NCI-H1048 (cell line): ENCODE data around the gene LIN37.

Experiments
- DNase-seq: peaks from one replicate; lab custom pipeline; 2025; lab: John Stamatoyannopoulos, UW

The LIN37 gene

DNA sequence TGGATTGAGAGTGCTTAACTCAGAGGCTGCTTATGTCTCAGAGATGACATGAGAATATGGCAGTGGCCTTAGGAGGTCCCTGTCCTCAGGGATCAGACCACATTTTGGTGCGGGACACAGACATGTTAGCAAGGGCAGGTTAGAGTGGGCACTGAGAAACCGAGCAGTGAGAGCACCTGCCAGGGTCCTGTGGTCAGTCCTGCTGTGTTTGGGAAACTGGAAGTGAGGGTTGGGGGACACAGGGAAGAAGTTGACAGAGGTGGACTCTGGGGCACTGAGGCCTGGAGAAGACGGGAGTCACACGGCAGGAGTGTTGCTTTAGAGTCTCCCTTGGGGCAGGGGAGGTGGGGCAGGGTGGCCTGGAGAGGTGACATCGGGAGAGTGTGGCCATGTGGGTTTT is 13.5 kb upstream of the LIN37 start:
- DNase-seq, result no peak

DNA sequence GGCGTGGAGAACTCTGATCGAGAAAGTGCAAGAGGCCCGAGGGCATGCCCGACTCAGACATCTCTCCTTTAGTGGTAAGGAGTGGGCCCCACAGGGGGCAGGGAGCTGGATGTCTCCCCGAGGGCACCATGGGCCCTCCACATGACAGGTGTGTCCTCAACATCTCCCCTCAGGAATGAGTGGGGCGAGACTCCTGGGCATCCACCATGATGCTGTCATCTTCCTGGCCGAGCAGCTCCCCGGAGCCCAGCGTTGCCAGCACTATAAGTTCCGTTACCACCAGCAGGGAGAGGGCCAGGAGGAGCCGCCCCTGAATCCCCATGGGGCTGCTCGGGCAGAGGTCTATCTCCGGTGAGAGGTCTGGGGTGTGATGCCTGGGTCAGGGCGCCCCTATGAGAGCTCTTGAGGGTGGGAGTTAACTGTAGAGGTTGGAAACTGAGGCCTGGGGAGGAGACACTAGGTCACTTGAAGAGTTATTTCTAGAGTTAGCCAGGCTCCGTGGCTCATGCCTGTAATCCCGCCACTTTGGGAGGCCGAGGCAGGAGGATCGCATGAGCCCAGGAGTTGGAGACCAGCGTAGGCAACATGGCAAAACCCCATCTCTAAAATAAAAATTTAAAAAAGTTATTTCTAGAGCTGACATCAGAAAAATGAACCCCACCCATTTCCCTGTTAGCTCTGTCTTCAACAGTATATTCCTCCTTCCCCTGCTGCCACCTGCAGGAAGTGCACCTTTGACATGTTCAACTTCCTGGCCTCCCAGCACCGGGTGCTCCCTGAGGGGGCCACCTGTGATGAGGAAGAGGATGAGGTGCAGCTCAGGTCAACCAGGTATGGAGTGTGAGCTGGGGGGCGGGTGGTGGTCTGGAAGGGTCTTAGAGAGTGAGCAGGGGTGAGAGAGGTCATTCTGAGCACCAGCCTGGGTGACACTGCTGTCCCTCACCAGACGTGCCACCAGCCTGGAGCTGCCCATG is 11.2 kb upstream of the LIN37 start:
- no peak for DNase-seq

DNA sequence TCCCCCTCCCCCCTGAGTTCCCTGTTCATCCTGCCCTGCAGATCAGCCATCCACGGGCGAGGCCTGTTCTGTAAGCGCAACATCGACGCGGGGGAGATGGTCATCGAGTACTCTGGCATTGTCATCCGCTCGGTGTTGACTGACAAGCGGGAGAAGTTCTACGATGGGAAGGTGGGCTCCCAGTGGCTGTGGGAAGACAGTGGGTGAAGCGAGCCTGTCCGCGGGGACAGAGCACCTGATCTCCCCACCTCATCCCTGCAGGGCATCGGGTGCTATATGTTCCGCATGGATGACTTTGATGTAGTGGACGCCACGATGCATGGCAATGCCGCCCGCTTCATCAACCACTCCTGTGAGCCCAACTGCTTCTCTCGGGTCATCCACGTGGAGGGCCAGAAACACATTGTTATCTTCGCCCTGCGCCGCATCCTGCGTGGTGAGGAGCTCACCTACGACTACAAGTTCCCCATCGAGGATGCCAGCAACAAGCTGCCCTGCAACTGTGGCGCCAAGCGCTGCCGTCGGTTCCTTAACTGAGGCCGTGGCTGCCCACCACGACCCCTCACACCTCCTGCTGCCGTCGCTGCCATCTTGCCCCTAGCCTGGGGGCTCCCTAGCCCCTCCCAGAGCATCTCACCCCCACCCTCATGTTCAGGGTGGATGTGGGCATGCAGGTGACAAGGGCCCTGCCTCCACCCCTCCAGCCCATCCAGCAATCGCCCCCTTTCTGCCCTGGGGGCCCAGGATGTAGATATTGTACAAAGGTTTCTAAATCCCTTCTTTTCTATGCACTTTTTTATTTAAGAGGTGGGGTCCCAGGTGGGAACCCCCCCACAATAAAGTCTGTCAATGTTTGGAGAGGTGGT is 10.1 kb upstream of the LIN37 start:
- no peak for DNase-seq

DNA sequence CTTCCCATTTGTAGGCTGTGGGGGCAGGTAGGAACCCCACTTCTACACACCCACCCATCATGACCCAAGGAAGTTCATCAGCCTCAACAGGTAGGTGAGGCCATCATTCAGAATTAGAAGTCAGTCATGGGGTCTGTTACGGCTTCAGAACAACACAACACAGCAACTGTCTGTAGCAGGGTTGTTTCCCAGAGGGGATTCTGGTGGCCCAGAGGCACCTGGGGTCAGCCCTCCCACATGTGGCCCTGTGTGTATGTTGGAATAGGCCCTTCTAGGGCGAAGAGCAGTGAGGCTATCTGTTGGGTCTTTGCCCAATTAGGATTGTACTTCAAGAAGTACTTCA is 9.5 kb upstream of the LIN37 start:
- DNase-seq, result no peak

DNA sequence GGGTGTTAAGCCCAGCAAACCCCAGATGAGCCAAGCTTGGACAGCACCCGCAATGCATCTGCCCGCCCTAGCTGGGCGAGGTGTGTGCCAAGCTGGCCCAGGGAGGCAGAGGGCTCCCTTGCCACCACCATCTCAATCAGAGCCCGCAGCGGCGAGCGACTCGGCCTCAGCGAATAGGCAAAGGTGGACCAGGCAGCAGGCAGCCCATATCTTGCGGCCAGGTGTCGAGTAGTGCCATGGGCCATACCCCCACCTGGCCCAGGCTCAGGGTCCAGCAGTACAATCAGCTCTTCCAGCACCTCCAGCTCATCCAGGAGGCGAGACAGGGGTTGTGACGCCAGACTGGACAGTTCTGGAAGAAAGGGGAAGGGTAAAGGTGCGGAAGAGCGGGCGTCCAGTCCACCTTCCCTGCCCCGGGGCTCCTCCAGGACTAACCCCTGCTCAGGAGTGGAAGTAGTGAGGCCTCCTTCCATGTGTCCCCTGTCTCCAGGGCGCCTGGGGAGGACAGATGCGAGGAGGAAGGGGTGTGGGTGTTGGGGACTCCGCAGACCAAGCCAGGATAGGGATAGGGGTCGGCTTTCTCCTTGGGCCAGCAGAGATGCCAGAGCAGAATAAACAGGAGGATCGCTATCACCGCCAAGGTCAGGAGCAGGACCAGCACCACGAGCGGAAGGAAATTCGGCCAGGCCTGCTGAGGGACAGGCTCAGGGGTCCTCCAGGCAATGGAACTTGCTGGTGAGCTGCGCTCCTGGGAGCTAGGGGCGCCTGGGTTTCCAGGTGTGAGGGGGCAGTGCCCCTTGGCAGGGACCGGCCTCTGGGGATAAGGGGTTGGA is 8.9 kb upstream of the LIN37 start:
- DNase-seq, result no peak

DNA sequence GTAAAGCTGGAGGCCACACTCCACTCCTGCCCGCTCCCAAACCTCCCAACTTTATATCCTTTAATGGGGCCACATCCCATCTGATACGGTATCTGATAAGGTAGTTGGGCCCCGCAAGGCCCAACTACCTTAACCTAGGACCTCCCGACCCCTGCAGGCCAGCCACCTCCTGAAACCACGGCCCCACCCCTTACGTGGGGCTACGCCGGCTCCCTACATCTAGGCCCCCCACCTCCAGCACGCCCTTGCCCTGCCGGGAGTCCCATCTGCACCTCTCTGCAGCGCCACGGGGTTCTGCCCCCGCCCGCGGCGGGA is 8.3 kb upstream of the LIN37 start:
- DNase-seq, result no peak

DNA sequence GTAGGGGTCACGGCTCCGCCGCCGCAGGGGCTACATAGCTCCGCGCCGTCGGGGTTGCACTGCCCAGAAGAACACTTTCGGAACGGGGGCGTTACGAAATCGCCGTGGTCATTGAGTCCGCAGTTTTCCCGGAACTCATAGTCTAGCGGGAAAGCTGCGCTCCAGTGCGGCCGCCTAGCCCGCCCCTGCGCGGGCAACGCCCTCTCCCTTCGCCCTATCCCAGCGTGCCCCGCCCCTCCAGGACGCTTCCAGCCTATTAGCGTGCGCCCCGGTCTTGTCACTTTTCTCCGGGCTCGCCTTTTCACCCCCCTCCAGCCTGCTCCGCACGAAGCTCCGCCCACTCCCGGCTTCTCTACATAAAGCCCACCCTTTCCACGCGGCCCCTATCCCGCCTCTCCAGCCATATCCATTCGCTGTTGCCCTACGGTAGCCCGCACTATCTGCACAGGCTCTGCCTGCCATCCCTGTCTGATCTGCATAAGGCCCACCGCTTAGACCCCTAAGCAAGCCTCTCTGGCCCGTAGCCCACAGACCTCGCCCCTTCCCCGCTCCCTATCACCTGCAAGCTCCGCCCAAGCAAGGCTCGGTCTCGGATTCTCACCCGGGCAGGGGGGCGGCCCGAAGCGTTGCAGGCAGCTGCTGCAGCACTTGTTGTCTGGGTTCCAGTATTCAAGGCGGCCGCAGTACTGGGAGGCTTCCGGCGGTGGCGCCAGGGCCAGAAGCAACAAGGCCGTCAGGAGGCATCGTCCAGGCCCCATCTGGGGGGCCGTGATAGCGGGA is 7.8 kb upstream of the LIN37 start:
- peak; percentile 87 for DNase-seq

DNA sequence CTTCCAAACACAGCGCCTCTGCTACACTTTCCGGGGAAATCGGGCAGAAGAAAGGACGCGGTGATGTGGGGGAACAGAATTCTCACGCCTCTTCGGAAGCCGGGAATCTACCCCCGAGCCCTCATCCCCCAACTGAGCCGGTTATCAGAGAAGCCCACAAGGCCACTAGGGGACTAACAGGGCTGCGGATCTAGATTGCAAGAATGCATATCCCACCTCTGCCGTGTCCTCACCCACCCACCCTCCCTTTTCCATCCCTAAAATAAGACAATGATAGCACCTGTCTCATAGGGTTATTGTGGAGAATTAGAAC is 7.2 kb upstream of the LIN37 start:
- DNase-seq, result no peak

DNA sequence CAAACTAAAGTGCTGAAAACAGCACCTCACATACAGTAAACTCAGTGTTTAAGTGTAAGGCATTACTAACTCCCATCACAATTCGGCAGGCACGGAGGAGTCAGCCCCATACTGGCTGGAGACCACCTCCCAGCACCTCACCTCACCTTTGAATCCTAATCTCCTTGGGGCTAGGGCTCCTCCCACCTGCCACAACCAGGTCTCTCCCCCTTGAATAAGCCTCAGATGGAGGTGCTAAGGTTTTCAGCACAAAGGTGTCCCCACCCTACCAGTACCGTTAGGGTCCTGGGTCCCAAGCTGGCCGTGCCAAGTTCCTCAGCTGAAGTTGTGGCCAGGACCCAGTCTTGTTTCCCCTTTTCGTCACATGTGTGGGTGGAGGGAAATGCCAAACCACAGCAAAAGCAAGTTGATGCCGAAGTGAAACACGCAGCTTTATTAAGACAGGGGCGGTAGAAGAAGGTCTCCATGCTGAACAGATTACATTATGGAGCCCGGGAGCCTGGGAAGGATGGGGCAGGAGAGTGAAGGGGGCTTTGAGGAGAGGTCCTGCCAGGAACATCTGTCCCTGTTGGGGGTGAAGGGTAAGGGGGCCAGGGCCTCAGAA is 6.2 kb upstream of the LIN37 start, which contains the start of gene IGFLR1:
TSS of gene IGFLR1 (minus strand) at position 332 of the 604 bp plus-strand sequence. CDS start 1,272 bp downstream, outside the sequence.
- DNase-seq, result no peak

DNA sequence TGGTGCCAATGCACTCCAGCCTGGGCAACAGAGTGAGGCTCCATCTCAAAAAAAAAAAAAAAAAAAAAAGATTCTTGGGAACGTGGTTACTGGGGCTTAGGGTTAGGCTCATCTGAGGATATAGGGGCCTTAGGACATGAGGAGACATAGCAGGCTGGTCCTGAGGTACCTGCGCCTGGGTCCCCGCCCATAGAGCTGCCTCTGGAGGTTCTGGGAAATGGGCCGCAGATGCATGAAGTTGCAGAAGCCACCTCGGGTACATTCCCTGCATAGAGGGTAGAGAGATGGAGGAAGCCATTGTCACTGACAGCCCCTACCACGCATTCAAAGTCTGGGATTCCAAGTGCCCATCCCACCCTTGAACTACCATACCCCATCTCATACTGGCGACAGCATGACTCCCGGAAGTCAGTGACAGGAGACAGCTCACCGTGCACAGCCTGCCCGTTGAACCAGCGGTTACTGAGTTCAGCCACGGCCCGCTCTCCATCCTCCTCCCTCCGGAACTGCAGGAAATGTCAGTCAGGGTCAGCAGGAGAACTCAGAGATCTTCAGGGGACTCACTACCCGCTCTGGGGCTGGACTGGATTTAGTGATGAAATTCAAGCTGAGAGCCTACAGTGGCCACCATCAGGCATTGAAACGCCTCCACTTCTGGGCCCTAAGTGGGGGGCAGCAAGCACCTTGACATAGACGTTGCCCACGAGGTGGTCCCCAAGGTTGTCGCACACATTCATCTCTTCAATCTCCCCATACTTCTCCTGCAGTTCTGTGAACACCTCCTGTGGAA is 4.5 kb upstream of the LIN37 start:
- DNase-seq, result no peak

DNA sequence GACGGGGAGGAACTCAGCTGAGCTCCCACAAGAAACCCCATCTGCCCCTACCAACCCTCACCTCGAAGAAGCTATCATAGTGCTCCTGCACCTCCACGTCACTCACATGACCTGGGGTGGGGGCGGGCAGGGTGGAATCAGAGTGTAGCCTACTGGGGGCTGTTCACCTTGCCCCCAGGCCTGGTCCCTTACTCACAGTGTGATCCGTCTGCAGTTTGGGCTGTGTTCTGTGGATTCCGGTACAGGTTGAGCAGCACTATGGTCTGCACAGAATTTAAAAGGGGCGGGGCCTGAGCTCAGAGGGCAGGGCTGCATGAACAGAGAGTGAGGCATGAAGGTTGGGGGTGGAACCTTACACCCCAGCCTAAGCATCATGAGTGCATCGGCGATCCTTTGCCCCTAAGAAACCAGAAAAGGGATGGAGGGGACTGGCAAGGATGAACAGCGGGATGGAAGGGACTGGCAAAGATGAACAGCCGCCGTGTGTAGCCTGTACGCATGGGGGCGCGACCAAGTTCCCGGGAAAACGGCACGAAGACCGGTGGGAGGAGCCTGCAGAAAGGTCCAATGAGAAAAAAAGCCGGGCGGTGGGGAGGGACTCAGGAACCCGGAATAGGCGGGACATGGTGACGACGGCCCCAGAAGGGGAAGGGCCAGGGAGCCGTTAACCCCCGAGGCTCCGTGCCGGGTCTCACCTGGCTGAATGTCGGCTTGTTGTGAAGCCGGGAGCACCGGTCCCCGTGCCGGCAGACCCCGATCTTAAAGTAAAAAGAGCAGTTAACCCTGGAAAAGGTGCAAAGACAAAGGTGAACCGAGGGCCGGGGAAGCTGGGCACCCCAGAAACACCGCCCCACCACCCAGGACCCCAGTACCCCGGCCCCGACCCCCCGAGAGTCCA is 3.7 kb upstream of the LIN37 start:
- DNase-seq, result peak; percentile 94

DNA sequence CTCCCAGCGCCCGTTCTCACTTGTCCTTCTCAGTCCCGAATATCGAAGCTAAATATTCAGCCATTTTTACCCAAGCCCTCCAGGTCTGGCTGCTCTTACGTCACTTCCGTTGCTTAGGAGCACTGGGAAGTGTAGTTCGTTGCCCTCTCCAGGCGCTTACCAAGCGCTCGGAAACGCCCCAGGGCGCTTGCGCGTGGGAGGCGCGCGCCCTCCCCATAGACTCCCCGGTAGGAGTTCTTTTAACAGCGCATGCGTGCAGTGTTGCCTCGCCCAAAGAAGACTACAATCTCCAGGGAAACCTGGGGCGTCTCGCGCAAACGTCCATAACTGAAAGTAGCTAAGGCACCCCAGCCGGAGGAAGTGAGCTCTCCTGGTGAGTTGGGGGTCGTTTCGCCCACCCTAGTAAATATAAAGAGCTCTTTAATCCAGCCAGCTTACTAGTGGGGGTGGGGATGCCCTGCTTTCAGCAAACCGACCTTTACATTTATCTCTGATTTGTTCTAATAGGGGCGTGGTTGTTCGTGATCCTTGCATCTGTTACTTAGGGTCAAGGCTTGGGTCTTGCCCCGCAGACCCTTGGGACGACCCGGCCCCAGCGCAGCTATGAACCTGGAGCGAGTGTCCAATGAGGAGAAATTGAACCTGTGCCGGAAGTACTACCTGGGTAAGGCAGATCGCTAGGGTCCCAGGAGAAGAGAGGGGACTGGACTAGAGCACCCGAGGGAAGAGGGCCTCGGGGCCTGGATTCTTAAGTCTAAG is 2.9 kb upstream of the LIN37 start, which contains the start of the genes PSENEN and U2AF1L4:
TSS of gene PSENEN (plus strand) at position 324 of the 759 bp plus-strand sequence. CDS start at position 604, 280 bp downstream.
TSS of gene U2AF1L4 (minus strand) at position 91 of the 759 bp plus-strand sequence. CDS start at position 64, 27 bp downstream.
- DNase-seq, result peak; percentile 94

DNA sequence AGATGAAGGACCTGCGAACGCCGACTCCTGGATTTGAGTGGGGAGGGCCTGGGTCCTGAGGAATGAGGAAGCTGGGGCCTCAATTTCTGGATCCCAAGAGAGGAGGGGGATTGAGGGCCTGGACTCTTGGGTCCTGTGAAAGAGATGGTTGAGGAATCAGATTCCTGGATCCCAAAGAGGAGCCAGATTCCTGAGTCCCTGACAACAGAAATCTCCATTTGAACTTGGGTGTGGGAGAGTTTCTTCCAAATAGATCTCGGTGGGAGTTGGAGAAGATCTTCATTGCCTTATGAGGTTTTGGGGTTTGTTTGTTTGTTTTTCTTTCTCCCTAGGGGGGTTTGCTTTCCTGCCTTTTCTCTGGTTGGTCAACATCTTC is 2.3 kb upstream of the LIN37 start:
- no peak for DNase-seq

DNA sequence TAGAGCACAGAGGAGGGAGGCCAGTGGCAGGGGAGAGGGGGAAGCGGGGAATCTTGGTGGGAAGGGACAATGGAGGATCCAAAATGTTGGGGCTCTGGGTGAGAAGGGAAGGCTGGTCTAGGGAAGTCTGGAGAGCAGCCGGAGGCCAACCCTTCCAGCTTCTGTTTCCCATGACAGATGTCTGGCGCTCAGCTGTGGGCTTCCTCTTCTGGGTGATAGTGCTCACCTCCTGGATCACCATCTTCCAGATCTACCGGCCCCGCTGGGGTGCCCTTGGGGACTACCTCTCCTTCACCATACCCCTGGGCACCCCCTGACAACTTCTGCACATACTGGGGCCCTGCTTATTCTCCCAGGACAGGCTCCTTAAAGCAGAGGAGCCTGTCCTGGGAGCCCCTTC is 1.8 kb upstream of the LIN37 start:
- no peak for DNase-seq

DNA sequence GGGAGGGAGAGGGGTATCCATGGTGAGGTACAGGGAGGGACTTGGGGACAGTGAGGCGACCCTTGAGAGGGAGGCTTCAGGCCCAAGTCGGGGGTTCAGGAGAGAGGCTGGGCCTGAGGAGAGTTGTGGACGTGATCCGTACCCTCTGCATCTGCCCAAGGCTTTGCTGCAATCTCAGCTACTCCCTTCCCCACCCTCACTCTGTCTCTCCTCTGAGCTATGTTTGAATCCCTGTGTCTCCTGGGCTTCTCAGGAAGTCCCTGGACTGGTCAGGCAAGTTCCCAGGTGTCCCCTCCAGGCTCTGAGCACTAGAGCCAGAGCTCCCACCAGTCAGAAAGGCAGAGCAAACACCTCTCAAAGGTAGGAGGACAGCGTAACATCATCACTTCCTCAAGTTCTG is 1.8 kb downstream of the LIN37 start:
- no peak for DNase-seq

DNA sequence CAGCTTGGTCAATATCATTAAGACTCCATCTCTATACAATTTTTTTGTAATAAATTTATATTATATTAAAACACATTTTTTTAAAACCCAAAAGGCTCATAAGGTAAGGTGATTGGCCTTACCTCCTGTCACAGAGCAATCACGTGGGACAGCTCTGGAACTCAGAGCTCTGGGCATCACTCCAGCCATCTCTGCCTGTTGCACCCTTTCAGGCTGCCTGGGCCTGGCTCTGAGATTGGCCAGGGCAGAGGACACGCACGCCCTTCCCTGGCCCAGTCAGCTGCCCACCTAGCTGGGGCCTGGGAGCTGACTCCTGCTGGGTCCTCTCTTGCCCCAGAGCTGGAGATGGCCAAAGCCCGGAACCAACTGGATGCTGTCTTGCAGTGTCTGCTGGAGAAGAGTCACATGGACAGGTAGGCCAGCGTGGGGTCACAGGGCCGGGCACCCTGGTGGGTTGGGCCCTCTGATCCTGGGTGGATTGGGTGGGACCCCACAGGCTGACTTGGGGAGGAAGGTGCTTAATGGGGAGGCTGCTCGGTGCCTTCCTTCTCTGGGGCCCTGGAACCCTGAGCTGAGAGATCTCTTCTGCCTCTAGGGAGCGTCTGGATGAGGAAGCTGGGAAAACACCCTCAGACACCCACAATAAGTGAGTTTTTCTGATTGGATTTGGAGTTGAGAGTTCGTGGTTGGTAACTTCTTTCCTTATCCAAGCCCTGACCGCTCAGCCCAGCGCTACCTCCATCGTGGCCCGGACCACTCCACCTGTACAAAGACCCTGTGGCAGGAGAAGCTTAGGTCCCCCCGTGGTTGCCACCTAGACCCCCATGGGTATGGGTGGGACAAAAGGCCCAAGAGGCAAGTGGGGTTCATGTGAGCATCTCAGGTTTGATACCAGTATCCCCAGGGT is 3.7 kb downstream of the LIN37 start:
- DNase-seq, result no peak

DNA sequence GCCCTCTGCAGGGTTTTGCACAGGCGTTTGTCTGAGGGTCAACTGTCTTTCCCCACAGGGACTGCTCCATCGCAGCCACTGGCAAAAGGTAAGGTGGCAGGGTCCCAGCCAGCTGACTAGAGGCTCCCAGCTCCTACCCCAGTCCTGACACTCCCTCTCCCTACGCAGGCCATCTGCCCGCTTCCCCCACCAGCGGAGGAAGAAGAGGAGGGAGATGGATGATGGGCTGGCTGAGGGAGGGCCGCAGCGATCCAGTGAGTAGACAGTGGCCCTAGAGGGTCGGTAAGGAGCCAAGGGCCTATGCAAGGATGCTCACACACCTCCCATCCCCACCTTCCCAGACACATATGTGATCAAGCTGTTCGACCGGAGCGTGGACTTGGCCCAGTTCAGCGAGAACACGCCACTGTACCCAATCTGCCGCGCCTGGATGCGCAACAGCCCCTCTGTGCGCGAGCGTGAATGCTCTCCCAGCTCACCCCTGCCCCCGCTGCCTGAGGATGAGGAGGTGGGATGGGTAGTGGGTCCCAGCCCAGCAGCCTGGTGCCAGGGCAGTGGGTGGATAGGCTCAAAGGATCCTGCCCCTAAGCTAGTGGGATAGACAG is 4.5 kb downstream of the LIN37 start:
- no peak for DNase-seq
